ENCODE data around the gene KIAA1217. TPM values are rescaled to one million over a fixed set of nuclear protein-coding genes. Genes with fewer than 3 reads are reported as not detected.

The KIAA1217 gene
- polyA plus RNA-seq, 1 donor from 2014 or later = 0.22 TPM

- H3K9me2 ChIP-seq (ENCODE audit: insufficient read depth, low read length) = no peaks in the 10 kb centered on the region
- no peaks in the 10 kb centered on the region for H4K20me1 ChIP-seq (ENCODE audit: insufficient read depth)
- no peaks in the 10 kb centered on the region for H3K79me2 ChIP-seq (replicated peaks; ENCODE audit: insufficient read depth, low read length)
- H3K36me3 ChIP-seq (ENCODE audit: insufficient read depth, low read length) = no peaks in the 10 kb centered on the region
- no peaks in the 10 kb centered on the region for H3F3A ChIP-seq (ENCODE audit: insufficient read depth, low read length, poor library complexity, severe bottlenecking)
- TF ChIP-seq POLR2AphosphoS5 (IDR thresholded peaks at IDR 0.05) (no peak), EP300 (conservative IDR thresholded peaks at IDR 0.05; ENCODE audit: poor library complexity, severe bottlenecking) (no peak), RAD21 (conservative IDR thresholded peaks at IDR 0.05) (no peak), SMC3 (conservative IDR thresholded peaks at IDR 0.05; ENCODE audit: poor library complexity) (no peak), TAF1 (IDR thresholded peaks at IDR 0.05; ENCODE audit: low read depth) (no peak), MXI1 (conservative IDR thresholded peaks at IDR 0.05; ENCODE audit: poor library complexity, severe bottlenecking) (no peak), EZH2 (IDR thresholded peaks at IDR 0.05; ENCODE audit: borderline replicate concordance, insufficient read depth, low read length, poor library complexity, severe bottlenecking) (no peak)
- TF ChIP-seq, protein P1, sequence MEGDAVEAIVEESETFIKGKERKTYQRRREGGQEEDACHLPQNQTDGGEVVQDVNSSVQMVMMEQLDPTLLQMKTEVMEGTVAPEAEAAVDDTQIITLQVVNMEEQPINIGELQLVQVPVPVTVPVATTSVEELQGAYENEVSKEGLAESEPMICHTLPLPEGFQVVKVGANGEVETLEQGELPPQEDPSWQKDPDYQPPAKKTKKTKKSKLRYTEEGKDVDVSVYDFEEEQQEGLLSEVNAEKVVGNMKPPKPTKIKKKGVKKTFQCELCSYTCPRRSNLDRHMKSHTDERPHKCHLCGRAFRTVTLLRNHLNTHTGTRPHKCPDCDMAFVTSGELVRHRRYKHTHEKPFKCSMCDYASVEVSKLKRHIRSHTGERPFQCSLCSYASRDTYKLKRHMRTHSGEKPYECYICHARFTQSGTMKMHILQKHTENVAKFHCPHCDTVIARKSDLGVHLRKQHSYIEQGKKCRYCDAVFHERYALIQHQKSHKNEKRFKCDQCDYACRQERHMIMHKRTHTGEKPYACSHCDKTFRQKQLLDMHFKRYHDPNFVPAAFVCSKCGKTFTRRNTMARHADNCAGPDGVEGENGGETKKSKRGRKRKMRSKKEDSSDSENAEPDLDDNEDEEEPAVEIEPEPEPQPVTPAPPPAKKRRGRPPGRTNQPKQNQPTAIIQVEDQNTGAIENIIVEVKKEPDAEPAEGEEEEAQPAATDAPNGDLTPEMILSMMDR (IDR thresholded peaks at IDR 0.05; ENCODE audit: poor library complexity, severe bottlenecking) = no peak
- TF ChIP-seq, protein P2, sequence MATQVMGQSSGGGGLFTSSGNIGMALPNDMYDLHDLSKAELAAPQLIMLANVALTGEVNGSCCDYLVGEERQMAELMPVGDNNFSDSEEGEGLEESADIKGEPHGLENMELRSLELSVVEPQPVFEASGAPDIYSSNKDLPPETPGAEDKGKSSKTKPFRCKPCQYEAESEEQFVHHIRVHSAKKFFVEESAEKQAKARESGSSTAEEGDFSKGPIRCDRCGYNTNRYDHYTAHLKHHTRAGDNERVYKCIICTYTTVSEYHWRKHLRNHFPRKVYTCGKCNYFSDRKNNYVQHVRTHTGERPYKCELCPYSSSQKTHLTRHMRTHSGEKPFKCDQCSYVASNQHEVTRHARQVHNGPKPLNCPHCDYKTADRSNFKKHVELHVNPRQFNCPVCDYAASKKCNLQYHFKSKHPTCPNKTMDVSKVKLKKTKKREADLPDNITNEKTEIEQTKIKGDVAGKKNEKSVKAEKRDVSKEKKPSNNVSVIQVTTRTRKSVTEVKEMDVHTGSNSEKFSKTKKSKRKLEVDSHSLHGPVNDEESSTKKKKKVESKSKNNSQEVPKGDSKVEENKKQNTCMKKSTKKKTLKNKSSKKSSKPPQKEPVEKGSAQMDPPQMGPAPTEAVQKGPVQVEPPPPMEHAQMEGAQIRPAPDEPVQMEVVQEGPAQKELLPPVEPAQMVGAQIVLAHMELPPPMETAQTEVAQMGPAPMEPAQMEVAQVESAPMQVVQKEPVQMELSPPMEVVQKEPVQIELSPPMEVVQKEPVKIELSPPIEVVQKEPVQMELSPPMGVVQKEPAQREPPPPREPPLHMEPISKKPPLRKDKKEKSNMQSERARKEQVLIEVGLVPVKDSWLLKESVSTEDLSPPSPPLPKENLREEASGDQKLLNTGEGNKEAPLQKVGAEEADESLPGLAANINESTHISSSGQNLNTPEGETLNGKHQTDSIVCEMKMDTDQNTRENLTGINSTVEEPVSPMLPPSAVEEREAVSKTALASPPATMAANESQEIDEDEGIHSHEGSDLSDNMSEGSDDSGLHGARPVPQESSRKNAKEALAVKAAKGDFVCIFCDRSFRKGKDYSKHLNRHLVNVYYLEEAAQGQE (IDR thresholded peaks at IDR 0.05; ENCODE audit: borderline replicate concordance) = no peak
- H3K27ac ChIP-seq (ENCODE audit: low read length) = no peak overlapping the region
- H3K4me3 ChIP-seq (ENCODE audit: low read length) = no peak overlapping the region
- no peaks in the 10 kb centered on the region for H3K9me3 ChIP-seq (ENCODE audit: low read length)
- no peak overlapping the region for H2AFZ ChIP-seq (ENCODE audit: low read depth, low read length)
- no peak overlapping the region for H3K9ac ChIP-seq (ENCODE audit: low read length)
- H3K4me2 ChIP-seq (ENCODE audit: low read length) = no peak overlapping the region
- H3K27me3 ChIP-seq (ENCODE audit: insufficient read depth, low read depth, low read length) = no peaks in the 10 kb centered on the region
Observed at GRCh38 chr10:24407928-24408327, 199.0 kb downstream of the KIAA1217 start.

DNA sequence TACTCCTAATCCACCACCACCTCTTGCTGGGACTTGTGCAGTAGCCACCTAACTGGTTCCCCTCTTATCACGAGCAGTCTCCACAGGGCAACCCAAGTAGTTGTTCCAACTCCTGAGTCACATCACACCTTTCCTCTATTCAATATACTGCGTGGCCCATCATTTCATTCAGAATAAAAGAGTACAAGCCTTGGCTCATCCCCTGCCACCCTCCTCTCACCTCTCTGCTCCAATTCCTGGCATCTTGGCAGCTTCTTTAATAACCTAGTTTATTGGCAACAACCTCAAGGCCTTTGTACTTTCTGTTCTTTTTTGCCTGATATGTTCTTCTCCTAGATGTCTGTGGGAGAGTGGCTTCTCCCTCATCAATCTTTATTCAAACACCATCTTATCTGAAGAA lies 199.4 kb downstream of the KIAA1217 start:
- Histone ChIP-seq H3K36me3 (ENCODE audit: insufficient read depth, low read length) (no peaks in the 10 kb centered on the region), H3F3A (ENCODE audit: insufficient read depth, low read length, poor library complexity, severe bottlenecking) (no peaks in the 10 kb centered on the region), H2AFZ (ENCODE audit: low read depth, low read length) (no peak overlapping the region), H3K4me2 (ENCODE audit: low read length) (no peak overlapping the region), H3K9me3 (ENCODE audit: low read length) (no peaks in the 10 kb centered on the region), H3K4me3 (ENCODE audit: low read length) (no peak overlapping the region), H3K27me3 (ENCODE audit: insufficient read depth, low read depth, low read length) (no peaks in the 10 kb centered on the region), H3K79me2 (replicated peaks; ENCODE audit: insufficient read depth, low read length) (no peaks in the 10 kb centered on the region), H3K27ac (ENCODE audit: low read length) (no peak overlapping the region), H3K9me2 (ENCODE audit: insufficient read depth, low read length) (no peaks in the 10 kb centered on the region), H3K9ac (ENCODE audit: low read length) (no peak overlapping the region), H4K20me1 (ENCODE audit: insufficient read depth) (no peaks in the 10 kb centered on the region)
- TF ChIP-seq SMC3 (conservative IDR thresholded peaks at IDR 0.05; ENCODE audit: poor library complexity) = no peak
- TF ChIP-seq, protein P1 (IDR thresholded peaks at IDR 0.05; ENCODE audit: poor library complexity, severe bottlenecking) = no peak
